Neural progenitor cell (in vitro differentiated cells): ENCODE data around the gene ACTC1. TPM values are rescaled to one million over a fixed set of nuclear protein-coding genes. Genes with fewer than 3 reads are reported as not detected.

Experiments
- DNase-seq: peaks from one replicate; pipeline ENCODE4 v3.0.0-alpha.2; 2016; ENCODE audit warnings: low spot score
- H2AFZ ChIP-seq: fragments of 200-600 bp; sonication (generic); replicated peaks from 2 replicates; pipeline ENCODE4 v1.6.1; 2016; ENCODE audit warnings: antibody characterized with exemption
- H3F3A ChIP-seq: fragments of 200-600 bp; sonication (generic); 2 replicates; pipeline ENCODE4 v1.6.1; 2016; ENCODE audit warnings: antibody characterized with exemption, low read depth
- H3K27ac ChIP-seq: fragments of 200-600 bp; sonication (generic); 2 replicates; pipeline ENCODE4 v1.5.1; 2016; ENCODE audit warnings: mild to moderate bottlenecking
- H3K27me3 ChIP-seq: fragments of 200-600 bp; sonication (generic); 2 replicates; pipeline ENCODE4 v1.6.1; 2016; ENCODE audit warnings: mild to moderate bottlenecking, moderate library complexity
- H3K36me3 ChIP-seq: fragments of 200-600 bp; sonication (generic); 2 replicates; pipeline ENCODE4 v1.5.1; 2016
- H3K4me1 ChIP-seq: fragments of 200-600 bp; sonication (generic); 2 replicates; pipeline ENCODE4 v1.6.1; 2016; ENCODE audit warnings: mixed run types
- H3K4me2 ChIP-seq: fragments of 200-600 bp; sonication (generic); 2 replicates; pipeline ENCODE4 v1.6.1; 2016
- H3K4me3 ChIP-seq: fragments of 200-600 bp; sonication (generic); 2 replicates; pipeline ENCODE4 v1.5.1; 2016
- H3K79me2 ChIP-seq: fragments of 200-600 bp; sonication (generic); 2 replicates; pipeline ENCODE4 v1.6.1; 2016; ENCODE audit warnings: low read depth
- H3K9ac ChIP-seq: fragments of 200-600 bp; sonication (generic); 2 replicates; pipeline ENCODE4 v1.6.1; 2016
- H3K9me3 ChIP-seq: fragments of 200-600 bp; sonication (generic); 2 replicates; pipeline ENCODE4 v1.5.1; 2016; ENCODE audit warnings: low read depth
- H4K20me1 ChIP-seq: fragments of 200-600 bp; sonication (generic); 2 replicates; pipeline ENCODE4 v1.6.1; 2016; ENCODE audit warnings: low read depth
- H3K27ac Mint-ChIP-seq: 3 replicates; pipeline ENCODE4 v1.8.0; 2021; ENCODE audit warnings: mixed read lengths
- H3K27me3 Mint-ChIP-seq: 2 replicates; pipeline ENCODE4 v1.8.0; 2022; ENCODE audit warnings: low read depth, mild to moderate bottlenecking, inconsistent platforms, moderate library complexity, mixed read lengths; ENCODE audit not compliant: insufficient read depth
- H3K36me3 Mint-ChIP-seq: 3 replicates; pipeline ENCODE4 v1.8.0; 2021; ENCODE audit warnings: mixed read lengths
- H3K4me1 Mint-ChIP-seq: 3 replicates; pipeline ENCODE4 v1.8.0; 2021; ENCODE audit warnings: mixed read lengths
- H3K4me3 Mint-ChIP-seq: 3 replicates; pipeline ENCODE4 v1.8.0; 2021; ENCODE audit warnings: mild to moderate bottlenecking, moderate library complexity, mixed read lengths
- H3K9me3 Mint-ChIP-seq: 3 replicates; pipeline ENCODE4 v1.8.0; 2020; ENCODE audit warnings: mixed read lengths
- CTCF ChIP-seq: fragments of 200-600 bp; sonication (generic); IDR thresholded peaks from 2 replicates; pipeline ENCODE4 v1.5.1; 2017; ENCODE audit warnings: antibody characterized with exemption, mild to moderate bottlenecking
- EZH2 ChIP-seq: fragments of 200-600 bp; sonication (generic); IDR thresholded peaks from 2 replicates; pipeline ENCODE4 v1.6.1; 2017; ENCODE audit warnings: antibody characterized with exemption, mild to moderate bottlenecking, moderate library complexity
- EZH2phosphoT487 ChIP-seq: fragments of 200-600 bp; sonication (generic); IDR thresholded peaks from 2 replicates; pipeline ENCODE4 v1.6.1; 2017; ENCODE audit warnings: antibody characterized with exemption
- total RNA-seq: library from RNA; depleted of rRNA; stranded (reverse); fragments of >200 nt; gene quantifications from 2 replicates; pipeline ENCODE4 v1.2.3, GENCODE V29; 2015; ENCODE audit warnings: low replicate concordance

Gene ACTC1
- total RNA-seq, 1 donor from 2014 or later = 3.8 TPM

- Mint-ChIP-seq H3K9me3 (no peaks in the 10 kb centered on the region), H3K4me1 (no peaks in the 10 kb centered on the region), H3K4me3 (peak overlapping the region; percentile 3), H3K36me3 (no peaks in the 10 kb centered on the region), H3K27me3 (peaks cover 15% of the 10 kb centered on the region), H3K27ac (no peak overlapping the region)
- Histone ChIP-seq H3K4me2 (no peak overlapping the region), H3K27me3 (peaks cover 32% of the 10 kb centered on the region), H2AFZ (no peak overlapping the region), H3K27ac (no peak overlapping the region), H3K9ac (no peak overlapping the region), H4K20me1 (no peaks in the 10 kb centered on the region), H3F3A (no peaks in the 10 kb centered on the region), H3K4me1 (peaks cover 8% of the 10 kb centered on the region), H3K9me3 (no peaks in the 10 kb centered on the region), H3K36me3 (no peaks in the 10 kb centered on the region), H3K79me2 (no peaks in the 10 kb centered on the region), H3K4me3 (no peak overlapping the region)
- TF ChIP-seq EZH2 = no peak
- no peak for TF ChIP-seq EZH2phosphoT487
- TF ChIP-seq CTCF = no peak
- no peak for DNase-seq
These were observed 1.4 kb downstream of the ACTC1 start for GRCh38 chr15:34793901-34794300.

GRCh38 chr15:34793071-34793470, 2.3 kb downstream of the ACTC1 start:
- Histone ChIP-seq H3K4me2 (no peak overlapping the region), H3K27ac (no peak overlapping the region), H3K4me3 (no peak overlapping the region), H3K4me1 (peaks cover 8% of the 10 kb centered on the region), H3K9ac (no peak overlapping the region), H2AFZ (no peak overlapping the region), H3F3A (no peaks in the 10 kb centered on the region), H3K9me3 (no peaks in the 10 kb centered on the region), H3K27me3 (peaks cover 32% of the 10 kb centered on the region), H3K79me2 (no peaks in the 10 kb centered on the region), H3K36me3 (no peaks in the 10 kb centered on the region), H4K20me1 (no peaks in the 10 kb centered on the region)
- H3K27ac Mint-ChIP-seq = no peak overlapping the region
- no peak for DNase-seq
- TF ChIP-seq EZH2phosphoT487 (no peak), EZH2 (no peak), CTCF (no peak)
- H3K9me3 Mint-ChIP-seq = no peaks in the 10 kb centered on the region
- H3K4me1 Mint-ChIP-seq = no peaks in the 10 kb centered on the region
- no peak overlapping the region for H3K4me3 Mint-ChIP-seq
- peaks cover 15% of the 10 kb centered on the region for H3K27me3 Mint-ChIP-seq
- H3K36me3 Mint-ChIP-seq = no peaks in the 10 kb centered on the region

- H3K9me3 Mint-ChIP-seq = no peaks in the 10 kb centered on the region
- Histone ChIP-seq H3F3A (no peaks in the 10 kb centered on the region), H3K9me3 (no peaks in the 10 kb centered on the region), H3K36me3 (no peaks in the 10 kb centered on the region), H3K4me2 (no peak overlapping the region), H3K9ac (no peak overlapping the region), H3K79me2 (no peaks in the 10 kb centered on the region), H2AFZ (no peak overlapping the region), H3K27ac (no peak overlapping the region), H3K27me3 (peaks cover 29% of the 10 kb centered on the region), H3K4me3 (no peak overlapping the region), H4K20me1 (no peaks in the 10 kb centered on the region), H3K4me1 (peaks cover 8% of the 10 kb centered on the region)
- no peak for DNase-seq
- peaks cover 11% of the 10 kb centered on the region for H3K27me3 Mint-ChIP-seq
- TF ChIP-seq EZH2phosphoT487 (no peak), EZH2 (no peak), CTCF (no peak)
- H3K4me3 Mint-ChIP-seq = no peak overlapping the region
- H3K4me1 Mint-ChIP-seq = peaks cover 1% of the 10 kb centered on the region
- H3K36me3 Mint-ChIP-seq = no peaks in the 10 kb centered on the region
- H3K27ac Mint-ChIP-seq = no peak overlapping the region
These were observed 3.6 kb downstream of the ACTC1 start for GRCh38 chr15:34791701-34792100.
